ENCODE data around the gene FGF1. TPM values are rescaled to one million over a fixed set of nuclear protein-coding genes. Genes with fewer than 3 reads are reported as not detected.

Gene FGF1
- total RNA-seq, 1 experiment from 2014 or later, result 3.2 TPM

DNA sequence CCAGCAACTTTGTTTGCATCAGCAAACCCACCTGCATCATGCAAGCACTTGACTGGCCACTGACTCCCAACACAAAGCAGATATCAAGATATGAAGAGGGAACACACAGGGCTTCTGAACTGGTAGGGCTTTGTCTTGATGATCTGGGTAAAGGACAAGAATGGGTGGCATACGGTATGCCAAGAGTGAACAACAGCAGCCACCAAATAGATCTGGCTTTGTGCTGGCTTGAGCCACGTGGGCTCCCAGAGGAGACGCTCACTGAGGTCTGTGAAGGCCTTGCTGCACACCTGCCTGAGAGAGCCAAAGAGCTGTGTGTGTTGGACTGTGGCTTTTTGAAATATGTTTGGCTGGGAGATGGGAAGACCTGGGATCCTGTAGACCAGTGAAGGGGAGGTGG lies 43.5 kb downstream of the FGF1 start:
- no peak overlapping the region for H3K27ac Mint-ChIP-seq

More for the DNA sequence above, 43.5 kb downstream of the FGF1 start:
- Histone ChIP-seq H3K18ac (ENCODE audit: insufficient read length, low read depth, low read length) (no peak overlapping the region), H3K27ac (ENCODE audit: insufficient read length, low read depth, low read length) (no peak overlapping the region), H2AFZ (ENCODE audit: low read length) (no peak overlapping the region), H3K4ac (ENCODE audit: low read depth, low read length) (no peak overlapping the region), H3K23ac (ENCODE audit: insufficient read length, low read depth, low read length) (no peak overlapping the region), H2BK12ac (ENCODE audit: insufficient read length, low read depth, low read length) (no peak overlapping the region), H3K56ac (ENCODE audit: insufficient read length, low read depth, low read length) (no peak overlapping the region), H3K9me3 (ENCODE audit: control insufficient read depth, low read depth, low read length) (no peaks in the 10 kb centered on the region), H4K8ac (replicated peaks; ENCODE audit: insufficient read length, low read depth, low read length) (no peak overlapping the region), H3K23me2 (ENCODE audit: insufficient read length, low read depth, low read length, poor library complexity, severe bottlenecking) (no peaks in the 10 kb centered on the region), H3K14ac (ENCODE audit: insufficient read depth, low read length) (no peak overlapping the region), H2BK120ac (ENCODE audit: low read depth, low read length, poor library complexity, severe bottlenecking) (no peak overlapping the region), H4K5ac (ENCODE audit: insufficient read length, low read depth, low read length) (no peak overlapping the region), H4K91ac (ENCODE audit: insufficient read length, low read depth, low read length) (no peak overlapping the region), H3K79me2 (ENCODE audit: insufficient read depth, low read length) (0 out of 2 replicates have a peak, but pooled peaks cover 2% of the 10 kb centered on the region), H3K9ac (ENCODE audit: extremely low read depth, insufficient read length, low read length) (no peak overlapping the region), H3K27me3 (ENCODE audit: insufficient read depth, low read length) (no peaks in the 10 kb centered on the region), H2BK20ac (ENCODE audit: low read depth, low read length, poor library complexity, severe bottlenecking) (no peak overlapping the region), H2BK5ac (ENCODE audit: insufficient read length, low read length) (no peak overlapping the region), H2BK15ac (ENCODE audit: low read depth, low read length) (no peak overlapping the region), H3K4me2 (ENCODE audit: insufficient read depth, insufficient read length, low read length) (no peak overlapping the region), H3K4me1 (ENCODE audit: insufficient read depth, low read length) (peaks cover 2% of the 10 kb centered on the region; the same call in 1 of the 2 replicates), H4K20me1 (ENCODE audit: control insufficient read depth, insufficient read depth, insufficient read length) (no peaks in the 10 kb centered on the region), H3K79me1 (ENCODE audit: insufficient read depth, low read depth, low read length, poor library complexity, severe bottlenecking) (no peaks in the 10 kb centered on the region), H2AK5ac (ENCODE audit: insufficient read length, low read length) (no peak overlapping the region), H3T11ph (ENCODE audit: low read length) (no peak overlapping the region)
- DNase-seq, result no peak
- no CpG with 5 or more reads among the region's 3 CpGs for WGBS (ENCODE audit: extremely low coverage, insufficient read length, low lambda C conversion rate)
- Mint-ChIP-seq H3K36me3 (ENCODE audit: insufficient read depth in 1 of 3, low read depth in 3 of 3) (no peaks in the 10 kb centered on the region), H3K4me1 (peaks cover 29 to 35% of the 10 kb centered on the region in 2 experiments), H3K27me3 (ENCODE audit: low read depth) (no peaks in the 10 kb centered on the region), H3K4me3 (no peak overlapping the region), H3K9me3 (no peaks in the 10 kb centered on the region)
- no peak for TF ChIP-seq CTCF (conservative IDR thresholded peaks at IDR 0.05)
